ENCODE results near the gene CTDSPL2.
"Not testable (repeated sequence)": the region's sequence is repeated elsewhere in the genome, so short reads cannot be mapped to it uniquely, and the experiment has no call there.

CTDSPL2 gene

GRCh38 chr15:44541282-44541958 is 114.0 kb downstream of the CTDSPL2 start:
- no peak for DNase-seq (ENCODE audit: low spot score)

- DNase-seq (ENCODE audit: low spot score): no peak
These were observed 115.2 kb downstream of the CTDSPL2 start for GRCh38 chr15:44542596-44542995.

- DNase-seq (ENCODE audit: low spot score): not testable (repeated sequence)
These were observed 117.3 kb downstream of the CTDSPL2 start for GRCh38 chr15:44544745-44545144.

GRCh38 chr15:44545913-44546802 is 118.7 kb downstream of the CTDSPL2 start:
- DNase-seq (ENCODE audit: low spot score): no peak

- DNase-seq (ENCODE audit: low spot score): not testable (repeated sequence)
These were observed 121.7 kb downstream of the CTDSPL2 start for GRCh38 chr15:44549152-44549551.

- no peak for DNase-seq (ENCODE audit: low spot score)
These were observed 122.8 kb downstream of the CTDSPL2 start for GRCh38 chr15:44550256-44550655.

- no peak for DNase-seq (ENCODE audit: low spot score)
These were observed 123.3 kb downstream of the CTDSPL2 start for GRCh38 chr15:44550734-44551133.

- DNase-seq (ENCODE audit: low spot score): no peak
These were observed 127.7 kb downstream of the CTDSPL2 start for GRCh38 chr15:44554934-44555723.

- not testable (repeated sequence) for DNase-seq (ENCODE audit: low spot score)
These were observed 133.5 kb downstream of the CTDSPL2 start for GRCh38 chr15:44560926-44561325.

GRCh38 chr15:44565387-44566154 is 138.1 kb downstream of the CTDSPL2 start:
- no peak for DNase-seq (ENCODE audit: low spot score)

GRCh38 chr15:44566155-44566540 is 138.7 kb downstream of the CTDSPL2 start:
- DNase-seq (ENCODE audit: low spot score): peak; percentile 21

- DNase-seq (ENCODE audit: low spot score): no peak
These were observed 140.9 kb downstream of the CTDSPL2 start for GRCh38 chr15:44568338-44568737.

GRCh38 chr15:44569316-44569715 is 141.9 kb downstream of the CTDSPL2 start:
- DNase-seq (ENCODE audit: low spot score): peak; percentile 36

- no peak for DNase-seq (ENCODE audit: low spot score)
These were observed 142.9 kb downstream of the CTDSPL2 start for GRCh38 chr15:44570361-44570760.

GRCh38 chr15:44573386-44573785 is 146.0 kb downstream of the CTDSPL2 start:
- no peak for DNase-seq (ENCODE audit: low spot score)

- no peak for DNase-seq (ENCODE audit: low spot score)
These were observed 147.3 kb downstream of the CTDSPL2 start for GRCh38 chr15:44574734-44575133.
